GM21447 (cell line): Measurements from ENCODE around the gene TEX30.

ENCODE experiments used
- ATAC-seq: cut with Tn5 transposase; IDR thresholded peaks from one replicate; pipeline ENCODE4 v1.9.1; 2021; ENCODE audit not compliant: unreplicated experiment

Gene TEX30

GRCh38 chr13:102779436-102780159, 6.0 kb upstream of the TEX30 start:
- peak; percentile 56 for ATAC-seq

- ATAC-seq: no peak
These were observed 4.2 kb upstream of the TEX30 start for GRCh38 chr13:102777736-102778135.

GRCh38 chr13:102776271-102776670, 2.7 kb upstream of the TEX30 start:
- no peak for ATAC-seq

GRCh38 chr13:102774591-102775520, 1.3 kb upstream of the TEX30 start:
- no peak for ATAC-seq

- no peak for ATAC-seq
These were observed 605 bp upstream of the TEX30 start for GRCh38 chr13:102774214-102774568.

GRCh38 chr13:102772042-102772425, 1.6 kb downstream of the TEX30 start:
- ATAC-seq: no peak

- peak; percentile 19 for ATAC-seq
These were observed 2.1 kb downstream of the TEX30 start for GRCh38 chr13:102771298-102772041.

- ATAC-seq: no peak
These were observed 3.2 kb downstream of the TEX30 start for GRCh38 chr13:102770435-102770834.

GRCh38 chr13:102769679-102770078, 3.9 kb downstream of the TEX30 start:
- ATAC-seq: no peak

GRCh38 chr13:102768909-102769308, 4.7 kb downstream of the TEX30 start:
- ATAC-seq: no peak

GRCh38 chr13:102763741-102764140, 9.8 kb downstream of the TEX30 start:
- ATAC-seq: no peak

GRCh38 chr13:102761071-102761470, 12.5 kb downstream of the TEX30 start:
- no peak for ATAC-seq

GRCh38 chr13:102758842-102759241, 14.7 kb downstream of the TEX30 start:
- no peak for ATAC-seq

- no peak for ATAC-seq
These were observed 16.6 kb downstream of the TEX30 start for GRCh38 chr13:102757006-102757405.

GRCh38 chr13:102751886-102752285, 21.7 kb downstream of the TEX30 start:
- ATAC-seq: no peak

GRCh38 chr13:102742506-102742905, 31.1 kb downstream of the TEX30 start:
- no peak for ATAC-seq

- no peak for ATAC-seq
These were observed 31.5 kb downstream of the TEX30 start for GRCh38 chr13:102742101-102742500.

GRCh38 chr13:102729560-102730270, 43.9 kb downstream of the TEX30 start:
- ATAC-seq: no peak

GRCh38 chr13:102726430-102726829, 47.2 kb downstream of the TEX30 start:
- ATAC-seq: no peak

- ATAC-seq: no peak
These were observed 48.7 kb downstream of the TEX30 start for GRCh38 chr13:102724923-102725322.

GRCh38 chr13:102721800-102722231, 51.8 kb downstream of the TEX30 start:
- ATAC-seq: no peak
